Lower leg skin (tissue), 4 donors: ENCODE data around the gene RNF213. TPM values are rescaled to one million over a fixed set of nuclear protein-coding genes. Genes with fewer than 3 reads are reported as not detected.
"Not testable (repeated sequence)": the region's sequence is repeated elsewhere in the genome, so short reads cannot be mapped to it uniquely, and the experiment has no call there.

Source experiments
- DNase-seq, 2 donors: peaks; one replicate each; pipeline ENCODE4 v3.0.0-alpha.2; 2019; ENCODE audit warnings: low spot score in 2 of 2
- H3K4me3 ChIP-seq: fragments of 200-600 bp; sonication (generic); 2 replicates; pipeline ENCODE4 v1.5.1; 2017; ENCODE audit warnings: mild to moderate bottlenecking, low read depth; ENCODE audit not compliant: poor library complexity, severe bottlenecking
- CTCF ChIP-seq, 3 donors: fragments of 450-650 bp; IDR thresholded peaks; one replicate each; pipeline ENCODE4 v1.5.1; 2016; ENCODE audit warnings: antibody characterized with exemption in 3 of 3, mild to moderate bottlenecking in 3 of 3, moderate library complexity in 2 of 3
- POLR2A ChIP-seq, 2 donors: fragments of 450-650 bp; IDR thresholded peaks; one replicate each; pipeline ENCODE4 v1.6.1; 2016 to 2017; ENCODE audit warnings: antibody characterized with exemption in 2 of 2, mild to moderate bottlenecking in 1 of 2, moderate library complexity in 1 of 2
- WGBS, 2 donors: methylation state at CpG; one replicate each; pipeline ENCODE4 v1.1.5; 2018; 5-methylcytosine and 5-hydroxymethylcytosine counted together
- intact Hi-C: fragments of 100-400 bp; cut with DNase I; formaldehyde crosslinking; loops from one replicate; pipeline ENCODE4 v1.15.0; 2023; ENCODE audit warnings: low total_unique reads
- total RNA-seq, 4 donors: library from RNA; depleted of rRNA; stranded (reverse); fragments of >200 nt; gene quantifications; one replicate each; pipeline ENCODE4 v1.1.0, GENCODE V29; 2016

RNF213 gene
- total RNA-seq, 4 donors from 2014 or later = 48.4 to 103 (median 59.8) TPM

GRCh38 chr17:80313160-80313829 lies 52.6 kb downstream of the RNF213 start:
- DNase-seq = peak in 1 of 2 donors; percentile 37
- intact Hi-C loops = no loop called here
- H3K4me3 ChIP-seq = no peak overlapping the region
- 97 to 98% methylated on average over 6 of the region's 6 CpGs for WGBS, 2 donors
- peak in 1 of 3 donors; percentile 19 for TF ChIP-seq CTCF (IDR thresholded peaks at IDR 0.05)
- no peak for TF ChIP-seq POLR2A (IDR thresholded peaks at IDR 0.05)

GRCh38 chr17:80313946-80314345 lies 53.3 kb downstream of the RNF213 start:
- H3K4me3 ChIP-seq = not testable (repeated sequence)
- peak in 1 of 2 donors; percentile 18 for DNase-seq
- WGBS, 2 donors = 88 to 100% methylated on average over 1 of the region's 1 CpG

GRCh38 chr17:80315517-80316182 lies 55.0 kb downstream of the RNF213 start:
- no peak overlapping the region for H3K4me3 ChIP-seq
- WGBS, 2 donors = 91 to 100% methylated on average over 2 of the region's 2 CpGs
- DNase-seq = peak in 1 of 2 donors; percentile 32
- intact Hi-C loops = no loop called here
- no peak for TF ChIP-seq POLR2A (IDR thresholded peaks at IDR 0.05)
- no peak for TF ChIP-seq CTCF (IDR thresholded peaks at IDR 0.05)

More at GRCh38 chr17:80313946-80314345, 53.3 kb downstream of the RNF213 start:
- intact Hi-C loops = not testable (repeated sequence)

- H3K4me3 ChIP-seq = no peak overlapping the region
- intact Hi-C loops = no loop called here
- DNase-seq = peak in 1 of 2 donors; percentile 67
- TF ChIP-seq CTCF (IDR thresholded peaks at IDR 0.05) (no peak), POLR2A (IDR thresholded peaks at IDR 0.05) (no peak)
- WGBS, 2 donors = 75 to 81% methylated on average over 10 of the region's 10 CpGs
Observed at GRCh38 chr17:80316431-80316830, 55.8 kb downstream of the RNF213 start.

GRCh38 chr17:80316927-80317705 lies 56.5 kb downstream of the RNF213 start:
- no peak for TF ChIP-seq POLR2A (IDR thresholded peaks at IDR 0.05)
- no peak for TF ChIP-seq CTCF (IDR thresholded peaks at IDR 0.05)
- whole genome bisulfite sequencing, 2 donors = 83 to 86% methylated on average over 26 of the region's 26 CpGs
- H3K4me3 ChIP-seq = no peak overlapping the region
- DNase-seq = peak in 1 of 2 donors; percentile 79
- intact Hi-C loops = no loop called here

- intact Hi-C loops = no loop called here
- TF ChIP-seq POLR2A (IDR thresholded peaks at IDR 0.05) (no peak), CTCF (IDR thresholded peaks at IDR 0.05) (no peak)
- 89 to 95% methylated on average over 5 of the region's 5 CpGs for WGBS, 2 donors
- no peak for DNase-seq
- no peak overlapping the region for H3K4me3 ChIP-seq
Observed at GRCh38 chr17:80317706-80317980, 57.0 kb downstream of the RNF213 start.
